Measurements from ENCODE around the gene RHOA.

GRCh38 chr3:49389297-49389696, 22.5 kb downstream of the RHOA start:
- TF ChIP-seq CTCF (IDR thresholded peaks at IDR 0.05 in 8 of 11, conservative IDR thresholded peaks at IDR 0.05 in 3 of 11) = no peak
- no peak for TF ChIP-seq POLR2AphosphoS5 (IDR thresholded peaks at IDR 0.05)

Data from spleen (tissue), 7 donors.